ENCODE results near the gene KAT8.

KAT8 gene

DNA sequence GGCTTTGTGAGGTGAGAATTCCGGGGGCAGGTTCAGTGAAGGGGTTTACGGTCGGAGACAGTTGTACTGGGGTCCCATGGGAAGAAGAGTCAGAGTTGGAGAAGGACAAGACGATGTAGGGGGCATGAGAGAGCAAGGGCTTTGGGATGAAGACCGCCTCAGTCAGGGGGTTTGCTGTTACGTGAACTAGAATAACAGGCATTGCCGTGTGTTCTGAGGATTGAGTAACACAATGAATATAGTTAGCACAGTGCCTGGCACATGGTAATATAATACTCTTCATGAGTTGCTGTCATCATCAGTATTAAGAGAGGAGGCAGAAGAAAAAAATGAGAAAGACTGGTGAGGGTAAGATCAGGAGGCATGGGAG lies 42.7 kb upstream of the KAT8 start:
- no peak for DNase-seq (ENCODE audit: low spot score)
- in situ Hi-C loops (cut with MboI; ENCODE audit: low pct_unique_long_range_greater_than_20kb, low sequenced_read_pairs, unreplicated experiment), result no loop called here

GRCh38 chr16:31076319-31076718 lies 41.1 kb upstream of the KAT8 start:
- TF ChIP-seq CTCF (IDR thresholded peaks at IDR 0.05; ENCODE audit: extremely low read depth, insufficient read depth, missing control alignments), result no peak
- in situ Hi-C loops (cut with MboI; ENCODE audit: low pct_unique_long_range_greater_than_20kb, low sequenced_read_pairs, unreplicated experiment), result no loop called here

More for the DNA sequence above, 42.7 kb upstream of the KAT8 start:
- no peak for TF ChIP-seq CTCF (IDR thresholded peaks at IDR 0.05; ENCODE audit: extremely low read depth, insufficient read depth, missing control alignments)

DNA sequence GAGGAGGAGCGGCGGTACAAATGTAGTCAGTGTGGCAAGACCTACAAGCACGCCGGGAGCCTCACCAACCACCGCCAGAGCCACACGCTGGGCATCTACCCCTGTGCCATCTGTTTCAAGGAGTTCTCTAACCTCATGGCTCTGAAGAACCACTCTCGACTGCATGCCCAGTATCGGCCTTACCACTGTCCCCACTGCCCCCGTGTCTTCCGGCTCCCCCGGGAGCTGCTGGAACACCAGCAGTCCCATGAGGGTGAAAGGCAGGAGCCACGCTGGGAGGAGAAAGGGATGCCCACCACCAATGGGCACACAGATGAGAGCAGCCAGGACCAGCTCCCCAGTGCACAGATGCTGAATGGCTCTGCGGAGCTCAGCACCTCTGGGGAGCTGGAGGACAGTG lies 40.4 kb upstream of the KAT8 start:
- DNase-seq (ENCODE audit: low spot score), result no peak
- TF ChIP-seq CTCF (IDR thresholded peaks at IDR 0.05; ENCODE audit: extremely low read depth, insufficient read depth, missing control alignments), result no peak
- in situ Hi-C loops (cut with MboI; ENCODE audit: low pct_unique_long_range_greater_than_20kb, low sequenced_read_pairs, unreplicated experiment), result no loop called here

More at GRCh38 chr16:31076319-31076718, 41.1 kb upstream of the KAT8 start:
- no peak for DNase-seq (ENCODE audit: low spot score)

- no peak for TF ChIP-seq CTCF (IDR thresholded peaks at IDR 0.05; ENCODE audit: extremely low read depth, insufficient read depth, missing control alignments)
- in situ Hi-C loops (cut with MboI; ENCODE audit: low pct_unique_long_range_greater_than_20kb, low sequenced_read_pairs, unreplicated experiment), result no loop called here
- no peak for DNase-seq (ENCODE audit: low spot score)
Measured at GRCh38 chr16:31077592-31078396, 39.7 kb upstream of the KAT8 start.

DNA sequence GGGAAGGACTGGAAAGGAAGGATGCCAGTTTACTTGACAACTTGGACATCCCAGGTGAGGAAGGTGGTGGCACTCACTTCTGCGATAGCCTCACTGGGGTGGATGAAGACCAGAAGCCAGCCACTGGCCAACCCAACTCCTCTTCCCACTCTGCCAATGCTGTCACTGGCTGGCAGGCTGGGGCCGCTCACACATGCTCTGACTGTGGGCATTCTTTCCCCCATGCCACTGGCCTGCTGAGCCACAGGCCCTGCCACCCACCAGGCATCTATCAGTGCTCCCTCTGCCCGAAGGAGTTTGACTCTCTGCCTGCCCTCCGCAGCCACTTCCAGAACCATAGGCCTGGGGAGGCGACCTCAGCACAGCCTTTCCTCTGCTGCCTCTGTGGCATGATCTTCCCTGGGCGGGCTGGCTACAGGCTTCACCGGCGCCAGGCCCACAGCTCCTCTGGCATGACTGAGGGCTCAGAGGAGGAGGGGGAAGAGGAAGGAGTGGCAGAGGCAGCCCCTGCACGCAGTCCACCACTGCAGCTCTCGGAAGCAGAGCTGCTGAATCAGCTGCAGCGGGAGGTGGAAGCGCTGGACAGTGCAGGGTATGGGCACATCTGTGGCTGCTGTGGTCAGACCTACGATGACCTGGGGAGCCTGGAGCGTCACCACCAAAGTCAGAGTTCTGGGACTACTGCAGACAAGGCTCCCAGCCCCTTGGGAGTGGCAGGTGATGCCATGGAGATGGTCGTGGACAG lies 38.7 kb upstream of the KAT8 start:
- in situ Hi-C loops (cut with MboI; ENCODE audit: low pct_unique_long_range_greater_than_20kb, low sequenced_read_pairs, unreplicated experiment), result no loop called here
- no peak for TF ChIP-seq CTCF (IDR thresholded peaks at IDR 0.05; ENCODE audit: extremely low read depth, insufficient read depth, missing control alignments)

GRCh38 chr16:31079342-31079944 lies 38.0 kb upstream of the KAT8 start:
- no peak for DNase-seq (ENCODE audit: low spot score)
- TF ChIP-seq CTCF (IDR thresholded peaks at IDR 0.05; ENCODE audit: extremely low read depth, insufficient read depth, missing control alignments), result no peak
- in situ Hi-C loops (cut with MboI; ENCODE audit: low pct_unique_long_range_greater_than_20kb, low sequenced_read_pairs, unreplicated experiment), result no loop called here

More for the DNA sequence above, 38.7 kb upstream of the KAT8 start:
- DNase-seq (ENCODE audit: low spot score), result no peak

Measured in GM13977 (cell line).